Right atrium auricular region (tissue), 2 donors: ENCODE data around the gene RNF123. TPM values are rescaled to one million over a fixed set of nuclear protein-coding genes. Genes with fewer than 3 reads are reported as not detected.

Experiments used
- DNase-seq: peaks from one replicate; pipeline ENCODE4 v3.0.0-alpha.2; 2019; ENCODE audit warnings: low spot score
- H3K27ac ChIP-seq, 2 donors: fragments of 200-600 bp; sonication (generic); 1 replicate in 1 of 2; 2 replicates in 1 of 2; pipeline ENCODE4 v1.5.1; 2016 to 2019
- H3K27me3 ChIP-seq, 2 donors: fragments of 200-600 bp; sonication (generic); one replicate each; pipeline versions ENCODE4 v1.5.1 to v1.6.0; 2017 to 2019
- H3K36me3 ChIP-seq: fragments of 200-600 bp; sonication (generic); one replicate; pipeline ENCODE4 v1.5.1; 2016
- H3K4me1 ChIP-seq, 2 donors: fragments of 200-600 bp; sonication (generic); one replicate each; pipeline versions ENCODE4 v1.5.1 to v1.6.0; 2017 to 2019
- H3K4me3 ChIP-seq, 2 donors: fragments of 200-600 bp; sonication (generic); 1 replicate in 1 of 2; 2 replicates in 1 of 2; pipeline ENCODE4 v1.5.1; 2017 to 2019; ENCODE audit warnings: mild to moderate bottlenecking in 1 of 2, moderate library complexity in 1 of 2
- H3K9me3 ChIP-seq, 2 donors: fragments of 200-600 bp; sonication (generic); one replicate each; pipeline ENCODE4 v1.5.1; 2019
- CTCF ChIP-seq, 2 donors: fragments of 200-600 bp; sonication (generic); IDR thresholded peaks; one replicate each; pipeline ENCODE4 v1.5.1; 2019; ENCODE audit warnings: antibody characterized with exemption in 2 of 2
- total RNA-seq, 2 donors: library from RNA; depleted of rRNA; stranded (reverse); fragments of >200 nt; gene quantifications; one replicate each; pipeline ENCODE4 v1.1.0, GENCODE V29; 2016

RNF123 gene
- total RNA-seq, 2 donors from 2014 or later = 29.1 to 29.8 TPM

GRCh38 chr3:49721596-49721895 is 32.2 kb downstream of the RNF123 start:
- Histone ChIP-seq H3K27me3 (no peaks in the 10 kb centered on the region), H3K9me3 (no peaks in the 10 kb centered on the region), H3K4me1 (peaks cover 0 to 39% of the 10 kb centered on the region in 2 donors), H3K4me3 (no peak overlapping the region), H3K27ac (no peak overlapping the region), H3K36me3 (peaks cover 28% of the 10 kb centered on the region)
- no peak for TF ChIP-seq CTCF (IDR thresholded peaks at IDR 0.05)
- DNase-seq = no peak

DNA sequence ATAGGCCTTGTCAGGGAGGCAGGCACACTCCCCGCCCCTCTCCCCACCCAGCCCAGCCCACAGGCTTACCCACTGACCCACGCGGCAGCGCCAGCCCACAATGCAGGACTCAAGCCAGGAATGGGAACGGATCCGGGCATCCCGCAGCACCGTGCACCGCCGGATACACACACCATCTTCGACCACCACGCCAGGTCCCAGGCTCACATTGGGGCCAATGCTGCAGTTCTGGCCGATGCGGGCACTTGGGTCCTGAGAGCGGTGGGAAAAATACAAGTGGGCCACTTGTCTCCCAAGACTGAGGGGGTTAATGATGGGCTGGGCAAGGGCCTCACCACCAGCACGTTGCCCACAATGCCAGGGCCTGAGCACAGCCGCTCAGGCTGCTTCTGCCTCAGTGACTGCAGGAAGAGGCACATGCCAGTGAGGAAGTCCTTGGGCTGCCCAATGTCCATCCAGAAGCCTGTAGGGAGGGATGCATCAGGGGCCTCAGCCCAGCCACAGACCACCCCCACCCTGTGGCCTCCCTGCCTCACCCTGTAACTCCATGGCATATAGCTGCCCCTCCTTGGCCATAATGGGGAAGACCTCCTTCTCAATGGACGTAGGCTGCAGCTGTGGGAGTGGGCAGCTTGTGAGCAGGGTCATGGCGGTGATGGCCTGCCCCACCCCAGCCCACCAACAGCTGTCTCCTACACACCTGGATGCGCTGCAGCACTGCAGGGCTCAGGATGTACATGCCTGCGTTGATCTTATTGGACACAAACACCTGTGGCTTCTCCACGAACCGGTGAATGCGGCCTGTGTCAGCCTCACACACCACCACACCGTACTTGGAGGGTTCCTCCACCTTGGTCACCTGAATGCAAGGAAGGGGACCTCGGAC is 32.8 kb downstream of the RNF123 start:
- no peak for DNase-seq
- Histone ChIP-seq H3K4me3 (peak overlapping the region in 1 of 2 donors; percentile 99), H3K36me3 (peaks cover 34% of the 10 kb centered on the region), H3K27ac (no peak overlapping the region), H3K27me3 (no peaks in the 10 kb centered on the region), H3K4me1 (peaks cover 0 to 39% of the 10 kb centered on the region in 2 donors), H3K9me3 (no peaks in the 10 kb centered on the region)
- no peak for TF ChIP-seq CTCF (IDR thresholded peaks at IDR 0.05)

DNA sequence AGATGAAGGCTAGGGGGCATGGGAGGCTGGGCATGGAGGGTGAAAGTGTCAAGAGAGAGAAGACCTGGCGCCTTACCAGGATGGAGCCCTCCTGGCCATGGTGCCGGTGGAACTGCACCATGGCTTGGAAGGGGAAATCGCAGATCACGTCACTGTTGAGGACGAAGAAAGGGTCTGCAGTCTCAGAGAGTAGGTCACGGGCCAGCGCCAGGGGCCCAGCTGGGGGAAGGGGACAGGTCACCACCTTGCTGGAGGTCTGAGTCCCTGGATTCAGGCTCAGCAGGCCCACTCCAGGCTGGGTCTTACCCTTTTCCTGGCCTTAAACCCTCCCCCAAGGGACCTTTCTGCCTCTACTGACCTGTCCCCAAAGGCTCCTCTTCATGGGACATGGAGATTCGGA is 33.5 kb downstream of the RNF123 start:
- H3K9me3 ChIP-seq = no peaks in the 10 kb centered on the region
- peak overlapping the region; percentile 91 to 94 for H3K27ac ChIP-seq
- DNase-seq = no peak
- peak overlapping the region; percentile 86 to 99 for H3K4me3 ChIP-seq
- H3K27me3 ChIP-seq = no peaks in the 10 kb centered on the region
- no peak for TF ChIP-seq CTCF (IDR thresholded peaks at IDR 0.05)
- H3K4me1 ChIP-seq = peaks cover 0 to 39% of the 10 kb centered on the region in 2 donors
- peaks cover 41% of the 10 kb centered on the region for H3K36me3 ChIP-seq

GRCh38 chr3:49723296-49723627 is 33.9 kb downstream of the RNF123 start:
- H3K27ac ChIP-seq = peak overlapping the region; percentile 91 to 94
- H3K36me3 ChIP-seq = peaks cover 45% of the 10 kb centered on the region
- H3K4me1 ChIP-seq = peaks cover 0 to 38% of the 10 kb centered on the region in 2 donors
- H3K4me3 ChIP-seq = peak overlapping the region; percentile 86 to 99
- H3K27me3 ChIP-seq = no peaks in the 10 kb centered on the region
- DNase-seq = no peak
- H3K9me3 ChIP-seq = no peaks in the 10 kb centered on the region
- no peak for TF ChIP-seq CTCF (IDR thresholded peaks at IDR 0.05)

DNA sequence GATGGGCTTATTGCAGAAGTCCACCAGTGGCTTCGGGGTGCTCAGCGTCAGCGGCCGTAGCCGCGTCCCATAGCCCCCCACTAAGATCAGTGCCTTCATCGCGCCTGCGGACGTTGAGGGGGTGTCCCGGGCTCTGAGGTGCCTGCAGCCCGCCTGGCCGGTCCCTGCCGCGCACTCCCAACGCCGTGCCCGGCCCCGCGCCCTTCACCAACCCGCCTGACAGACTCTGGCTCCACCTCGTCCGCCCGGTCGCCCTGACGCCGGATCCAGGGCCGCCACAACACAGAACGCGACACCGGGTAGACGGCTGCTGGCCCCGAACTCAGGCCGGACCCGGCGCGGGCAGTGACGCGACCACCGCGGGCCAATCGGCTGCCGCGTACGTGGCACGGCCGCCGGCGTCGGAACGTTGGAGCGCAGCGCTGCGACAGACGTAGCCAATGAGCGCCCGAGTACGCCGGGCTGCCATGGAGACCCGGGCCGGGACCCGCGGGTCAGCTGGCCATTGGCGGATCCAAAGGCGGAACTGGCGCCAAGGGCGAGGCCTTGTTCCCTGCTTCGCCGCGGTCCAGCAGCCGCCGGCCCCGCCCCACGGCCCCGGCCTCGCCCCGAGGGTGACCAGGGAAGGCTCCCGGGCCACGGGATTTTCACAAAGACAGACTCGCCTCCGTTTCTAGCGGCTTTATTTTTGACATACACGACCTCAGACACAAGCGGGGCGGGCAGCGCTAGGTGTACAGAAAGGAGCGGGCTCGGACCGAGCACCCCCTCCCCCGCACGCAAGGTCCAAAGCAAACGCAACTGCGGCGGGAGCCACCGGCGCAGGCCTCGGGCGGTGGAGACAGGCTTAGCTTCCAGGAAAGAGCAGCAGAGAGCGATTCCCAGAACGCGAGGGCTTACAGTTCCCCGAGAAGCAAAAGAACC is 34.5 kb downstream of the RNF123 start, which contains the start of gene GMPPB:
TSS of gene GMPPB (minus strand) at position 324 of the 924 bp plus-strand sequence. CDS start at position 99, 225 bp downstream.
- Histone ChIP-seq H3K9me3 (no peaks in the 10 kb centered on the region), H3K27me3 (no peaks in the 10 kb centered on the region), H3K27ac (peak within 1 kb of the TSS; percentile 91 to 94), H3K36me3 (peaks cover 47% of the 10 kb centered on the region), H3K4me1 (peaks cover 0 to 31% of the 10 kb centered on the region in 2 donors), H3K4me3 (peak within 1 kb of the TSS; percentile 86 to 99)
- DNase-seq = peak; percentile 98
- TF ChIP-seq CTCF (IDR thresholded peaks at IDR 0.05) = no peak
